Suprapubic skin (tissue), 4 donors: ENCODE measurements around the gene RPGRIP1L. TPM values are rescaled to one million over a fixed set of nuclear protein-coding genes. Genes with fewer than 3 reads are reported as not detected.
A peak's percentile ranks its signal among the peaks of the same experiment; 100 is the strongest.

ENCODE experiments used
- DNase-seq, 2 donors: peaks; one replicate each; pipeline ENCODE4 v3.0.0-alpha.2; 2019; ENCODE audit warnings: low spot score in 2 of 2
- H3K27ac ChIP-seq: fragments of 200-600 bp; sonication (generic); one replicate; pipeline ENCODE4 v1.5.1; 2019
- H3K27me3 ChIP-seq: fragments of 200-600 bp; sonication (generic); one replicate; pipeline ENCODE4 v1.5.1; 2019
- H3K36me3 ChIP-seq: fragments of 200-600 bp; sonication (generic); one replicate; pipeline ENCODE4 v1.5.1; 2019
- H3K4me1 ChIP-seq: fragments of 200-600 bp; sonication (generic); one replicate; pipeline ENCODE4 v1.5.1; 2019
- H3K4me3 ChIP-seq: fragments of 200-600 bp; sonication (generic); one replicate; pipeline ENCODE4 v1.5.1; 2019; ENCODE audit warnings: mild to moderate bottlenecking
- H3K9me3 ChIP-seq: fragments of 200-600 bp; sonication (generic); one replicate; pipeline ENCODE4 v1.5.1; 2019
- EP300 ChIP-seq: sonication (generic); formaldehyde crosslinking; IDR thresholded peaks from one replicate; pipeline ENCODE4 v1.6.1; 2017; ENCODE audit warnings: antibody characterized with exemption
- POLR2A ChIP-seq, 2 donors: fragments of 450-650 bp; IDR thresholded peaks; one replicate each; pipeline ENCODE4 v1.6.1; 2017; ENCODE audit warnings: antibody characterized with exemption in 2 of 2, mild to moderate bottlenecking in 2 of 2, moderate library complexity in 2 of 2
- POLR2AphosphoS5 ChIP-seq, 3 donors: sonication (generic); formaldehyde crosslinking; IDR thresholded peaks; one replicate each; pipeline ENCODE4 v1.6.1; 2017; ENCODE audit warnings: antibody characterized with exemption in 3 of 3
- WGBS: methylation state at CpG from one replicate; pipeline ENCODE4 v1.1.5; 2018; 5-methylcytosine and 5-hydroxymethylcytosine counted together
- total RNA-seq, 4 donors: library from RNA; depleted of rRNA; stranded (reverse); fragments of >200 nt; gene quantifications; one replicate each; pipeline ENCODE4 v1.1.0, GENCODE V29; 2016
- TF ChIP-seq, protein P1 (sequence below), 2 donors: fragments of 200-600 bp in 1 of 2; fragments of 450-650 bp in 1 of 2; sonication (generic) in 1 of 2; IDR thresholded peaks; one replicate each; pipeline ENCODE4 v1.5.1; 2016 to 2019; ENCODE audit warnings: antibody characterized with exemption in 2 of 2, mild to moderate bottlenecking in 1 of 2, moderate library complexity in 1 of 2

Gene RPGRIP1L
- total RNA-seq, 4 donors from 2014 or later: 2.4 to 7.2 (median 3.8) TPM

DNA sequence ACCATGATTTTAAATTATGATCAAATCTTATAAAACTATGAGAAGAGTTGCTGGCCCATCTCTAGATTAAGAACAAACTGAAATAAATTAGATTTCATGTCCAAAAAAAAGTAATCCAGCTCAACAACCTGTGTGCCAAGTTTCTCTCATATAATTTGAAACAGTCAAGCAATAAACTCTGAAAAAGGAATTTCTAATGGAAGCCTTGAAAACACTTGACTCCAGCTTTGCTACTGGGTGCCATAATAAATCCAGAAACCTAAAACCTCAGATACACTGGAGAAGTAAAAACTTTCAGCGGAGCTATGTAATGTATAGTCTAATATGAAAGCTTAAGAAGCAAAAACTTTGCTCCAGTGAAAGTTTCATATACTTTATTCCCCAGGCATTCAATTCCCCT, 25.5 kb downstream of the RPGRIP1L start:
- TF ChIP-seq, protein P1, sequence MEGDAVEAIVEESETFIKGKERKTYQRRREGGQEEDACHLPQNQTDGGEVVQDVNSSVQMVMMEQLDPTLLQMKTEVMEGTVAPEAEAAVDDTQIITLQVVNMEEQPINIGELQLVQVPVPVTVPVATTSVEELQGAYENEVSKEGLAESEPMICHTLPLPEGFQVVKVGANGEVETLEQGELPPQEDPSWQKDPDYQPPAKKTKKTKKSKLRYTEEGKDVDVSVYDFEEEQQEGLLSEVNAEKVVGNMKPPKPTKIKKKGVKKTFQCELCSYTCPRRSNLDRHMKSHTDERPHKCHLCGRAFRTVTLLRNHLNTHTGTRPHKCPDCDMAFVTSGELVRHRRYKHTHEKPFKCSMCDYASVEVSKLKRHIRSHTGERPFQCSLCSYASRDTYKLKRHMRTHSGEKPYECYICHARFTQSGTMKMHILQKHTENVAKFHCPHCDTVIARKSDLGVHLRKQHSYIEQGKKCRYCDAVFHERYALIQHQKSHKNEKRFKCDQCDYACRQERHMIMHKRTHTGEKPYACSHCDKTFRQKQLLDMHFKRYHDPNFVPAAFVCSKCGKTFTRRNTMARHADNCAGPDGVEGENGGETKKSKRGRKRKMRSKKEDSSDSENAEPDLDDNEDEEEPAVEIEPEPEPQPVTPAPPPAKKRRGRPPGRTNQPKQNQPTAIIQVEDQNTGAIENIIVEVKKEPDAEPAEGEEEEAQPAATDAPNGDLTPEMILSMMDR (IDR thresholded peaks at IDR 0.05): no peak
- TF ChIP-seq EP300 (no peak), POLR2A (IDR thresholded peaks at IDR 0.05) (no peak), POLR2AphosphoS5 (IDR thresholded peaks at IDR 0.05) (no peak)
- 78% methylated on average over 1 of the region's 1 CpG for WGBS

DNA sequence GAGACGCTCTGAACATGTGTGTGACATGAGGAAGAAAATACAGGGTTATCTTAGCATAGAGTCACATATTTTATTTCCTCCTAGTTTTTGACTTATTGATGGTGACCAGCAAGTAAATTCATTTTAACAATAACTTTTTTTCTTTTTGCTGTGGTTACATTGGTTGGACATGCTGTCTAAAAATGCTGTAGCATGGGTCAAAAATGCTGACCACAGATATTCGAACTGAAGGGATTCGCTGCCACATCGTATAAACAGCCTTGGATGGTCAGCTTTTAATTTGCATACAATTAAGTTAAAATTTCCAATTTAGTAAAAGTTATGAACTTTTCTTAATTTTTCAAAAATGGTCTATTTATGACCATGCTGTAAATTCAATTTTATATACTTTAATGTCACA, 30.5 kb downstream of the RPGRIP1L start:
- no peak for TF ChIP-seq POLR2A (IDR thresholded peaks at IDR 0.05)
- no peak for TF ChIP-seq POLR2AphosphoS5 (IDR thresholded peaks at IDR 0.05)
- TF ChIP-seq, protein P1 (IDR thresholded peaks at IDR 0.05): no peak
- TF ChIP-seq EP300: no peak
- Histone ChIP-seq H3K27me3 (no peaks in the 10 kb centered on the region), H3K4me3 (no peak overlapping the region), H3K4me1 (no peaks in the 10 kb centered on the region), H3K36me3 (no peaks in the 10 kb centered on the region), H3K27ac (peak overlapping the region; percentile 32), H3K9me3 (no peaks in the 10 kb centered on the region)
- 80% methylated on average over 4 of the region's 4 CpGs for WGBS
- no peak for DNase-seq

More for the DNA sequence above, 25.5 kb downstream of the RPGRIP1L start:
- Histone ChIP-seq H3K4me1 (peaks cover 2% of the 10 kb centered on the region), H3K9me3 (no peaks in the 10 kb centered on the region), H3K27me3 (no peaks in the 10 kb centered on the region), H3K36me3 (no peaks in the 10 kb centered on the region), H3K4me3 (no peak overlapping the region), H3K27ac (no peak overlapping the region)
- no peak for DNase-seq

DNA sequence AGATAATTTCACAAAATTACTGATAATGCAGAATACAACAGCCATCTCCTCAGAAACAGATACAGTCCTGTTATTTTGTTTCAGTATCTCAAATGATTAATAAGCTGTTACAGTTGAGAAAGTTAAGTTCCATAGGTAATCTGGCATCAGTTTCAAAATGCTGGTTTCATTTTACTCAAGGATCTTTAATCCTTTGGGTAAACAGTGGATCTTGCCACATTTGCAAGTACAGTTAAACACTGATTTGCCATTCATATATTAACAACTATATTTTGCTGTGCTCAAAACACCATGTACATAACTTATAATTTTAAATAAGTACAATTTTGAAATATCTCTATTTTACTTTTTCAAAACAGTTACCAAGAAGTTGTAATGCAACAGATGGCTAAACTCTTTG, 31.2 kb downstream of the RPGRIP1L start:
- Histone ChIP-seq H3K27ac (peak overlapping the region; percentile 32), H3K4me3 (peak overlapping the region; percentile 21), H3K9me3 (no peaks in the 10 kb centered on the region), H3K4me1 (no peaks in the 10 kb centered on the region), H3K36me3 (no peaks in the 10 kb centered on the region), H3K27me3 (no peaks in the 10 kb centered on the region)
- DNase-seq: no peak
- TF ChIP-seq POLR2AphosphoS5 (IDR thresholded peaks at IDR 0.05) (no peak), EP300 (no peak), POLR2A (IDR thresholded peaks at IDR 0.05) (no peak)
- TF ChIP-seq, protein P1 (IDR thresholded peaks at IDR 0.05): no peak

DNA sequence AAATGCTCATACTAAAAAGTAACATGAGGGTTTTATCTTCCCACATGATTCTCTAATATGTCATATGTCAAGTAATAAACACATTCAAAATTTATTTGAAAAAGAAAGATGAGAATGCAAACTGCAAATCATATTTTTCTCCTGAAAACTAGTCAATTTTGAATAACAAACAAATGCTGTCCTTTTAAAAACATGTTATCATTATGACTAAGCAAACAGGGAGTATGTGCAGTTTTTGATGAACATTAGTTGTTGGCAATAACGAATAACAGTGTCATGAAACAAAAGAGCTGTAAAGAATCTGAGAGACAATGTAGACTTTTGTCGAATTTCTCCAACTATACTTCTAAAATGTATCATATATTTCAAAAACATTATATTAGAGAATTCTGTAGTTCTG, 34.8 kb downstream of the RPGRIP1L start:
- no peak for DNase-seq
- no peaks in the 10 kb centered on the region for H3K36me3 ChIP-seq
- H3K9me3 ChIP-seq: no peaks in the 10 kb centered on the region
- H3K27me3 ChIP-seq: no peaks in the 10 kb centered on the region
- no peak overlapping the region for H3K27ac ChIP-seq
- no peak for TF ChIP-seq EP300
- no peak for TF ChIP-seq POLR2AphosphoS5 (IDR thresholded peaks at IDR 0.05)
- TF ChIP-seq, protein P1 (IDR thresholded peaks at IDR 0.05): no peak
- no peak for TF ChIP-seq POLR2A (IDR thresholded peaks at IDR 0.05)
- no peak overlapping the region for H3K4me3 ChIP-seq
- H3K4me1 ChIP-seq: no peaks in the 10 kb centered on the region
- WGBS: 60% methylated on average over 2 of the region's 2 CpGs

DNA sequence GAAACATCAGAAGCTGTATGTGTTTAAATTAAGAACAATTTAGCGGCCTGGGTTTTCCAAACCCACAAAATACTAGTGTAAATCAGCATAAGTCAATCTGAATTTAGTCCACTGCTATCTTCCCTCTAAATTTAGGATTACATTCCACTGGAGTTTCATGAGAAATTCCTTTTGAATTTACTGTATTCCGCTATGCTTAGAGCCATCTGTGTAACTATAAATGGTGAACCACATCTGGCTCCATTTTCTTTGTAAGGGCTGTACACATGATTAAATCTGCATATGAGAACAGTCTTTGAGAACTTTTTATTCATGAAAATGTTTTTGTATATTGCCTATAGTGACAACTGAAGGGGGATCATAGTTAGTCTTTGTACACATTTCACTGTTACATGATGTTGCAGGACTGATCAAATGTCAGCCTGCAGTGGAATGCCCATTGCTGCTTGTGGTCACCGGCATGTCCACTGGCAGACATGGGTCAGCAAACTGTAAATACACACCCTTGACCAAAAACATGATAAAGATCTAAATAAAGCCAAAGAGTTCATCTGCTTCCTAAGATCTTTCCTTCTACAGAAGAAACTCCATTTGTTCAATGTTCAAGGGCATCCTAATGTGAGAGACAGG, 36.8 kb downstream of the RPGRIP1L start:
- H3K4me3 ChIP-seq: no peak overlapping the region
- H3K4me1 ChIP-seq: no peaks in the 10 kb centered on the region
- 82% methylated on average over 3 of the region's 3 CpGs for WGBS
- H3K27me3 ChIP-seq: no peaks in the 10 kb centered on the region
- no peak overlapping the region for H3K27ac ChIP-seq
- no peak for TF ChIP-seq POLR2A (IDR thresholded peaks at IDR 0.05)
- no peak for TF ChIP-seq EP300
- TF ChIP-seq, protein P1 (IDR thresholded peaks at IDR 0.05): no peak
- TF ChIP-seq POLR2AphosphoS5 (IDR thresholded peaks at IDR 0.05): no peak
- no peak for DNase-seq
- H3K36me3 ChIP-seq: no peaks in the 10 kb centered on the region
- no peaks in the 10 kb centered on the region for H3K9me3 ChIP-seq
